Measurements from ENCODE around the gene RNF11.

- no peak for TF ChIP-seq REST (IDR thresholded peaks at IDR 0.05; ENCODE audit: insufficient read depth in 1 of 2, low read depth in 2 of 2, low read length in 2 of 2)
- TF ChIP-seq POLR2AphosphoS5 (IDR thresholded peaks at IDR 0.05; ENCODE audit: low read depth, low read length), result no peak
- TF ChIP-seq TAF1 (IDR thresholded peaks at IDR 0.05; ENCODE audit: borderline replicate concordance, insufficient read depth, low read length), result no peak
- no peak for TF ChIP-seq SIN3A (IDR thresholded peaks at IDR 0.05; ENCODE audit: borderline replicate concordance, insufficient read depth, low read length)
- no peak for TF ChIP-seq FOXP2 (optimal IDR thresholded peaks at IDR 0.05; ENCODE audit: borderline replicate concordance, extremely low read depth, extremely low read length, insufficient read depth)
Observed at GRCh38 chr1:51192213-51192843, 43.7 kb upstream of the RNF11 start.

All from PFSK-1 (cell line).